DOHH2 (cell line): ENCODE data around the gene GNAS-AS1.

ENCODE experiments used
- EZH2phosphoT487 ChIP-seq: fragments of 200-600 bp; sonication (generic); IDR thresholded peaks from 2 replicates; pipeline ENCODE4 v1.6.1; 2017; ENCODE audit warnings: borderline replicate concordance, mild to moderate bottlenecking, antibody characterized with exemption, low read length, moderate library complexity, mixed read lengths
- TF ChIP-seq, protein P1 (sequence below): fragments of 200-600 bp; sonication (generic); IDR thresholded peaks from one replicate; pipeline ENCODE4 v1.5.1; 2014; ENCODE audit warnings: antibody characterized with exemption, mild to moderate bottlenecking, low read depth, low read length; ENCODE audit not compliant: poor library complexity, severe bottlenecking

DNA sequence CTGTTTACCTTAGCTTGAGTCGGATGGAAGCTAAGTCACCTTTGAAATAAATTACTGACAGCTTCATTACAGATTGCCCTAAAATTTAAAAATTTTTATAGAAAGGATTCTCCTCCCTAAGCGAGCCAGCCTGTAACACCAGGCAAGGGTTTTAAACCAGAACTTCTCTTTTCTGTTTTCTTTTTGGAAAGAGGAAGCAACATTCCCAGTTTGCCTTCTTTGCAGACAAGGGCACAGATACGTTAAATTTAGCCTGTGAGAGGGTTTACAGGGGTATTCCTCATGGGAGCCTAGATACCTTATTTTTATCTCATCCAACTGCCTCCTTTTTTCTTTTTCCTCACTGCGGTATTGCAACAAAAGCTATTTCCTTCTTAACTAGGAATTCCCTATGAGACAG lies 46.8 kb upstream of the GNAS-AS1 start:
- TF ChIP-seq, protein P1, sequence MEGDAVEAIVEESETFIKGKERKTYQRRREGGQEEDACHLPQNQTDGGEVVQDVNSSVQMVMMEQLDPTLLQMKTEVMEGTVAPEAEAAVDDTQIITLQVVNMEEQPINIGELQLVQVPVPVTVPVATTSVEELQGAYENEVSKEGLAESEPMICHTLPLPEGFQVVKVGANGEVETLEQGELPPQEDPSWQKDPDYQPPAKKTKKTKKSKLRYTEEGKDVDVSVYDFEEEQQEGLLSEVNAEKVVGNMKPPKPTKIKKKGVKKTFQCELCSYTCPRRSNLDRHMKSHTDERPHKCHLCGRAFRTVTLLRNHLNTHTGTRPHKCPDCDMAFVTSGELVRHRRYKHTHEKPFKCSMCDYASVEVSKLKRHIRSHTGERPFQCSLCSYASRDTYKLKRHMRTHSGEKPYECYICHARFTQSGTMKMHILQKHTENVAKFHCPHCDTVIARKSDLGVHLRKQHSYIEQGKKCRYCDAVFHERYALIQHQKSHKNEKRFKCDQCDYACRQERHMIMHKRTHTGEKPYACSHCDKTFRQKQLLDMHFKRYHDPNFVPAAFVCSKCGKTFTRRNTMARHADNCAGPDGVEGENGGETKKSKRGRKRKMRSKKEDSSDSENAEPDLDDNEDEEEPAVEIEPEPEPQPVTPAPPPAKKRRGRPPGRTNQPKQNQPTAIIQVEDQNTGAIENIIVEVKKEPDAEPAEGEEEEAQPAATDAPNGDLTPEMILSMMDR, result no peak
- TF ChIP-seq EZH2phosphoT487, result no peak
